ENCODE measurements around the gene MEG3.

DNA sequence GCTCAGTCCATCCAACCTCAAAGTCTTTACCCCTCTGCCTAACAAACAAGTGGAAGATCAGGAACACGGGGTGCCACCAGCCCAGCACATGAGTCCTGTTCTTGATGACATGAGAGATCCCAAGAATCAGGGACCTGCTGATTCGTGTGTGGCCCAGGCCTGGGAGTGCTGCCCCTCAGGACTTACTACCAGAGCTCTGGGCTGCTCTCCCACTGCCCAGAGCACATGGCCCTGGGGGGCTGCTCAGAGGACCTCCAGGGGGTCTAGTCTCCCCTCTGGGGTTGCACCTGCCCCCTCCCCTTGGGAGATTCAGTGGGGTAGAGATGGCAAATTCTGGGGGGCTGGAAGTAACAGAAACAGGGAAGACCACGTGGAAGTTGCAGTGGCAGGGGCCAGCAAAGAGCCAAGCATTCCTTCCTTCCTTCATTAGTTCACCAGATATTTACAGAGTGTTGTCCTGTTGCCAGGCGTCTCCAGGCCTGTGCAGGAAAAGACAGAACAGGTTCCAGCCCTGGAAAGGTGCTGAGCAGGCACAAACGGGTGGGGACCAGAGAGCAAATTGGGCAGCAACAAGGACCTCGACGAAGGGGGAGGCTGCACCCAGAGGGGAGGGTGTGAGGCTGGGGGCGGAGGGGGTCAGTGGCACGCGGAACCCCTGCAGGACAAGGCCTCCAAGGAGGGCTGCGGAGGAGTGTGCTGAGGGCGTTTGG, 45.1 kb upstream of the MEG3 start:
- TF ChIP-seq, protein P1, sequence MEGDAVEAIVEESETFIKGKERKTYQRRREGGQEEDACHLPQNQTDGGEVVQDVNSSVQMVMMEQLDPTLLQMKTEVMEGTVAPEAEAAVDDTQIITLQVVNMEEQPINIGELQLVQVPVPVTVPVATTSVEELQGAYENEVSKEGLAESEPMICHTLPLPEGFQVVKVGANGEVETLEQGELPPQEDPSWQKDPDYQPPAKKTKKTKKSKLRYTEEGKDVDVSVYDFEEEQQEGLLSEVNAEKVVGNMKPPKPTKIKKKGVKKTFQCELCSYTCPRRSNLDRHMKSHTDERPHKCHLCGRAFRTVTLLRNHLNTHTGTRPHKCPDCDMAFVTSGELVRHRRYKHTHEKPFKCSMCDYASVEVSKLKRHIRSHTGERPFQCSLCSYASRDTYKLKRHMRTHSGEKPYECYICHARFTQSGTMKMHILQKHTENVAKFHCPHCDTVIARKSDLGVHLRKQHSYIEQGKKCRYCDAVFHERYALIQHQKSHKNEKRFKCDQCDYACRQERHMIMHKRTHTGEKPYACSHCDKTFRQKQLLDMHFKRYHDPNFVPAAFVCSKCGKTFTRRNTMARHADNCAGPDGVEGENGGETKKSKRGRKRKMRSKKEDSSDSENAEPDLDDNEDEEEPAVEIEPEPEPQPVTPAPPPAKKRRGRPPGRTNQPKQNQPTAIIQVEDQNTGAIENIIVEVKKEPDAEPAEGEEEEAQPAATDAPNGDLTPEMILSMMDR (IDR thresholded peaks at IDR 0.05): no peak
- TF ChIP-seq, protein P2, sequence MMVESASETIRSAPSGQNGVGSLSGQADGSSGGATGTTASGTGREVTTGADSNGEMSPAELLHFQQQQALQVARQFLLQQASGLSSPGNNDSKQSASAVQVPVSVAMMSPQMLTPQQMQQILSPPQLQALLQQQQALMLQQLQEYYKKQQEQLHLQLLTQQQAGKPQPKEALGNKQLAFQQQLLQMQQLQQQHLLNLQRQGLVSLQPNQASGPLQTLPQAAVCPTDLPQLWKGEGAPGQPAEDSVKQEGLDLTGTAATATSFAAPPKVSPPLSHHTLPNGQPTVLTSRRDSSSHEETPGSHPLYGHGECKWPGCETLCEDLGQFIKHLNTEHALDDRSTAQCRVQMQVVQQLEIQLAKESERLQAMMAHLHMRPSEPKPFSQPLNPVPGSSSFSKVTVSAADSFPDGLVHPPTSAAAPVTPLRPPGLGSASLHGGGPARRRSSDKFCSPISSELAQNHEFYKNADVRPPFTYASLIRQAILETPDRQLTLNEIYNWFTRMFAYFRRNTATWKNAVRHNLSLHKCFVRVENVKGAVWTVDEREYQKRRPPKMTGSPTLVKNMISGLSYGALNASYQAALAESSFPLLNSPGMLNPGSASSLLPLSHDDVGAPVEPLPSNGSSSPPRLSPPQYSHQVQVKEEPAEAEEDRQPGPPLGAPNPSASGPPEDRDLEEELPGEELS (CRISPR knock-in tag; IDR thresholded peaks at IDR 0.05): no peak
- TF ChIP-seq, protein P3, sequence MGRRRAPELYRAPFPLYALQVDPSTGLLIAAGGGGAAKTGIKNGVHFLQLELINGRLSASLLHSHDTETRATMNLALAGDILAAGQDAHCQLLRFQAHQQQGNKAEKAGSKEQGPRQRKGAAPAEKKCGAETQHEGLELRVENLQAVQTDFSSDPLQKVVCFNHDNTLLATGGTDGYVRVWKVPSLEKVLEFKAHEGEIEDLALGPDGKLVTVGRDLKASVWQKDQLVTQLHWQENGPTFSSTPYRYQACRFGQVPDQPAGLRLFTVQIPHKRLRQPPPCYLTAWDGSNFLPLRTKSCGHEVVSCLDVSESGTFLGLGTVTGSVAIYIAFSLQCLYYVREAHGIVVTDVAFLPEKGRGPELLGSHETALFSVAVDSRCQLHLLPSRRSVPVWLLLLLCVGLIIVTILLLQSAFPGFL (CRISPR knock-in tag; IDR thresholded peaks at IDR 0.05; ENCODE audit: borderline replicate concordance): no peak
- TF ChIP-seq FOXP1 (CRISPR knock-in tag; IDR thresholded peaks at IDR 0.05; ENCODE audit: borderline replicate concordance) (no peak), FOXK1 (CRISPR knock-in tag; IDR thresholded peaks at IDR 0.05) (no peak), TEAD4 (CRISPR knock-in tag; IDR thresholded peaks at IDR 0.05) (no peak)
